Endodermal cell (in vitro differentiated cells): ENCODE data around the gene NCK1. TPM values are rescaled to one million over a fixed set of nuclear protein-coding genes. Genes with fewer than 3 reads are reported as not detected.

Experiments
- DNase-seq: peaks from one replicate; pipeline ENCODE4 v3.0.0-alpha.2; 2017
- H3K27ac ChIP-seq: 2 replicates; pipeline ENCODE4 v1.5.1; 2013; ENCODE audit warnings: mild to moderate bottlenecking, low read depth, low read length, moderate library complexity
- H3K27me3 ChIP-seq: 2 replicates; pipeline ENCODE4 v1.6.1; 2013; ENCODE audit warnings: mild to moderate bottlenecking, low read length, moderate library complexity; ENCODE audit not compliant: insufficient read depth, control insufficient read depth, poor library complexity, severe bottlenecking
- H3K36me3 ChIP-seq: 2 replicates; pipeline ENCODE4 v1.7.0; 2013; ENCODE audit warnings: mild to moderate bottlenecking, low read length, moderate library complexity; ENCODE audit not compliant: control insufficient read depth, insufficient read depth
- H3K4me1 ChIP-seq: one replicate; pipeline ENCODE4 v1.7.0; 2013; ENCODE audit warnings: low read length; ENCODE audit not compliant: control insufficient read depth, insufficient read depth
- H3K4me3 ChIP-seq: 2 replicates; pipeline ENCODE4 v1.5.1; 2013; ENCODE audit warnings: mild to moderate bottlenecking, low read length, moderate library complexity
- H3K9ac ChIP-seq: 2 replicates; pipeline ENCODE4 v1.6.1; 2013; ENCODE audit warnings: mild to moderate bottlenecking, low read length, moderate library complexity; ENCODE audit not compliant: poor library complexity, severe bottlenecking; ENCODE audit errors: extremely low read depth
- H3K9me3 ChIP-seq: 2 replicates; pipeline ENCODE4 v1.6.1; 2013; ENCODE audit warnings: mild to moderate bottlenecking, low read length, moderate library complexity; ENCODE audit not compliant: control insufficient read depth
- H3K27ac Mint-ChIP-seq: 2 replicates; pipeline ENCODE4 v1.8.0; 2020; ENCODE audit warnings: mixed read lengths
- H3K27me3 Mint-ChIP-seq: 2 replicates; pipeline ENCODE4 v1.8.0; 2021; ENCODE audit warnings: mild to moderate bottlenecking, mixed read lengths; ENCODE audit not compliant: insufficient read depth
- H3K36me3 Mint-ChIP-seq: 2 replicates; pipeline ENCODE4 v1.8.0; 2020; ENCODE audit warnings: low read depth, mixed read lengths
- H3K4me1 Mint-ChIP-seq: 2 replicates; pipeline ENCODE4 v1.8.0; 2020; ENCODE audit warnings: mixed read lengths
- H3K4me3 Mint-ChIP-seq: 2 replicates; pipeline ENCODE4 v1.8.0; 2020; ENCODE audit warnings: mild to moderate bottlenecking, moderate library complexity, mixed read lengths
- H3K9me3 Mint-ChIP-seq: 2 replicates; pipeline ENCODE4 v1.8.0; 2020; ENCODE audit warnings: mild to moderate bottlenecking, mixed read lengths
- WGBS, 2 experiments: methylation state at CpG; one replicate each; pipeline versions ENCODE4 v1.1.5 to v1.1.7; 2013; ENCODE audit warnings: missing lambda C conversion rate in 2 of 2, mixed read lengths in 1 of 2; ENCODE audit not compliant: insufficient coverage in 1 of 2, insufficient read length in 1 of 2; 5-methylcytosine and 5-hydroxymethylcytosine counted together
- total RNA-seq, 2 donors: library from RNA; stranded (reverse); fragmentation: NEBNext Ultra II Directional in 1 of 2; extraction: Animal tissue kit (Norgen Biotek cat#: 25700) in 1 of 2; gene quantifications; 2 replicates in 1 of 2; 3 replicates in 1 of 2; pipeline ENCODE4 v1.2.1, GENCODE V29; 2021
- TF ChIP-seq, protein P1 (sequence below): fragments of 200-600 bp; sonication (generic); conservative IDR thresholded peaks from 2 replicates; pipeline ENCODE4 v1.5.0; 2021; ENCODE audit warnings: antibody characterized with exemption, mild to moderate bottlenecking

The NCK1 gene
- total RNA-seq, 2 donors from 2014 or later, result 24.5 to 28.9 TPM

DNA sequence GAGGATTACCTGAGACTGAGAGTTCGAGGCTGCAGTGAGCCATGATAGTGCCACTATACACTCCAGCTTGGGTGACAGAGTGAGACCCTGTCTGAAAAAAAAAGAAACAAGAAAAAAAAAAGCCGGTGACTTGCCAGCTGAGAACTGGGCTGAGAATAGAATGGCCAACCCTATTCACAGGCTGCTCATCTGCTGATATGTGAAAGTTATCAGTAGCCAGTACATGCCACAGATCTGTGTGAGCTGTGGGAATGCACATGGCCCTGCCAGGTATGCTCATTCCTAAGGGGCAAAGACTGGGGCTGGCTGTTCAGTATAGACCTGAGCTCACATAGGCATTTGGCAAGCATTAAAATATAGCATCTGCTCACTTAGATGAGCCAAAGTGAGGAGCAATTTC, 126.6 kb downstream of the NCK1 start:
- DNase-seq, result no peak
- Histone ChIP-seq H3K4me3 (no peak overlapping the region), H3K27me3 (no peaks in the 10 kb centered on the region), H3K9me3 (no peaks in the 10 kb centered on the region), H3K36me3 (no peaks in the 10 kb centered on the region), H3K9ac (no peak overlapping the region), H3K4me1 (no peaks in the 10 kb centered on the region), H3K27ac (no peak overlapping the region)
- peaks cover 24% of the 10 kb centered on the region for H3K9me3 Mint-ChIP-seq
- H3K27ac Mint-ChIP-seq, result no peak overlapping the region
- H3K27me3 Mint-ChIP-seq, result no peaks in the 10 kb centered on the region
- H3K4me3 Mint-ChIP-seq, result no peak overlapping the region
- H3K4me1 Mint-ChIP-seq, result no peaks in the 10 kb centered on the region
- 89% methylated on average over 2 of the region's 2 CpGs for WGBS, 2 experiments
- TF ChIP-seq, protein P1, sequence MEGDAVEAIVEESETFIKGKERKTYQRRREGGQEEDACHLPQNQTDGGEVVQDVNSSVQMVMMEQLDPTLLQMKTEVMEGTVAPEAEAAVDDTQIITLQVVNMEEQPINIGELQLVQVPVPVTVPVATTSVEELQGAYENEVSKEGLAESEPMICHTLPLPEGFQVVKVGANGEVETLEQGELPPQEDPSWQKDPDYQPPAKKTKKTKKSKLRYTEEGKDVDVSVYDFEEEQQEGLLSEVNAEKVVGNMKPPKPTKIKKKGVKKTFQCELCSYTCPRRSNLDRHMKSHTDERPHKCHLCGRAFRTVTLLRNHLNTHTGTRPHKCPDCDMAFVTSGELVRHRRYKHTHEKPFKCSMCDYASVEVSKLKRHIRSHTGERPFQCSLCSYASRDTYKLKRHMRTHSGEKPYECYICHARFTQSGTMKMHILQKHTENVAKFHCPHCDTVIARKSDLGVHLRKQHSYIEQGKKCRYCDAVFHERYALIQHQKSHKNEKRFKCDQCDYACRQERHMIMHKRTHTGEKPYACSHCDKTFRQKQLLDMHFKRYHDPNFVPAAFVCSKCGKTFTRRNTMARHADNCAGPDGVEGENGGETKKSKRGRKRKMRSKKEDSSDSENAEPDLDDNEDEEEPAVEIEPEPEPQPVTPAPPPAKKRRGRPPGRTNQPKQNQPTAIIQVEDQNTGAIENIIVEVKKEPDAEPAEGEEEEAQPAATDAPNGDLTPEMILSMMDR, result no peak
- H3K36me3 Mint-ChIP-seq, result peaks cover 14% of the 10 kb centered on the region

DNA sequence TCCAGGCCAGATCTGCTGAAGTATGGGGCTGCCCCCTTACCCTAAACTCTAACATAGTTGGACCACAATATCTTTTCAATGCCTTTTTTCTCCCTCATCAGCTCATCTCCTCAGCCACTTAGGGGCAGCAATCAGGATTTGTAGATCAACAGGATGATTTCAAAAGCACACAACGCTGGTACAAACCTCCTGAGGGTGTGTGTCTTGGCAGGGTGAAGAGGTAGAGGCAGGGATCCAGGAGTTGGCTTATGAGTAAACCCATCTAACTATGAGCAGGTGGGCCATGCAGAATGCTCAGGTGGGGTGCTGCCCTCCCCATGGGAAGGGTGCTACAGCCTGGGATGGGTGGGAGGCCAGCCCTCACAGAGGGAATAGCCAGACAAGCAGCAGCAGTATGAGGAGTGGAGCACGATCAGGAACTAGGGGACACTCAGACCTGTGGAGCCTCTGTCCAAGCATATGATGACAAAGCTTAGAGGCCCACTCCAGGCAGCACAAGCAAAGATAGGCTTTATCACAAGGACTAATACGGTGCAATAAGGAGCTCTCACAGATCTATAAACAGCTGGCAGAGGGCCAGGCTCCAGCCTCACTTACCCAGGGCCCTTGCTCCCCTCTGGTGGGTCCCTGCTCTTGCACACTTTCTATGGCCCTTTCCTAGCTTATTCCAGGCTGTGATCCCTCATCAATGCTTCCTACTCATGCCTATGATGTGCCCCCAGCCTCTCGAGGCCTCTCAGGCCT, 127.9 kb downstream of the NCK1 start:
- no peaks in the 10 kb centered on the region for H3K4me1 Mint-ChIP-seq
- 90 to 91% methylated on average over 3 to 4 of the region's 4 CpGs for WGBS, 2 experiments

DNA sequence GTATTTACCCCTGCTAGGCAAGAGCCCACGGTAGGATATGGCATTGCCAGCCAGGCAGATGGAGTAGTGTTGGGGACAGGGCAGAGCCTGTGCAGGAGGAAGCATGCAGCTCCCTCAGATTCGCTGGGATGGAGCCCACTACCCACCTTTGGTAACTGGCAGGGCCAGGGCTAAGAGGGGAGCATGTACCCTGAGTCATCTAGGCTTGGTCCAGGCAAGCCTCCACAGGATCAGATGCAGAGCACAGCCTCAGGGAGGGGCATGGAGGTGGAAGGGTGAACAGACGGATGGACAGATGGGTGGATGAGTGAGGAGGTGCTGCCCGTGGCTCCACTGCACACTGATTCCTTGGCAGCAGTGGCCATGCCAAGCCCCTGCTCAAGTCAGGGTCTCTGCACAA, 128.8 kb downstream of the NCK1 start:
- no peaks in the 10 kb centered on the region for H3K9me3 ChIP-seq
- peaks cover 24% of the 10 kb centered on the region for H3K9me3 Mint-ChIP-seq
- TF ChIP-seq, protein P1, result no peak
- no peak overlapping the region for H3K9ac ChIP-seq
- peaks cover 13% of the 10 kb centered on the region for H3K36me3 Mint-ChIP-seq
- no peak overlapping the region for H3K4me3 Mint-ChIP-seq
- peaks cover 3% of the 10 kb centered on the region for H3K4me1 ChIP-seq
- peaks cover 4% of the 10 kb centered on the region for H3K4me1 Mint-ChIP-seq
- WGBS, 2 experiments, result 85 to 93% methylated on average over 3 to 4 of the region's 4 CpGs
- H3K4me3 ChIP-seq, result no peak overlapping the region
- no peaks in the 10 kb centered on the region for H3K27me3 ChIP-seq
- H3K36me3 ChIP-seq, result no peaks in the 10 kb centered on the region
- H3K27ac Mint-ChIP-seq, result no peak overlapping the region
- DNase-seq, result no peak
- H3K27me3 Mint-ChIP-seq, result no peaks in the 10 kb centered on the region
- no peak overlapping the region for H3K27ac ChIP-seq

More for the DNA sequence above, 127.9 kb downstream of the NCK1 start:
- Mint-ChIP-seq H3K36me3 (peaks cover 13% of the 10 kb centered on the region), H3K9me3 (peaks cover 24% of the 10 kb centered on the region), H3K27ac (no peak overlapping the region), H3K4me3 (no peak overlapping the region), H3K27me3 (no peaks in the 10 kb centered on the region)
- no peaks in the 10 kb centered on the region for H3K27me3 ChIP-seq
- H3K27ac ChIP-seq, result no peak overlapping the region
- H3K9me3 ChIP-seq, result no peaks in the 10 kb centered on the region
- no peak overlapping the region for H3K4me3 ChIP-seq
- no peak for DNase-seq
- H3K9ac ChIP-seq, result no peak overlapping the region
- TF ChIP-seq, protein P1, result no peak
- no peaks in the 10 kb centered on the region for H3K4me1 ChIP-seq
- no peaks in the 10 kb centered on the region for H3K36me3 ChIP-seq
